ENCODE results near the gene SLC28A1. TPM values are rescaled to one million over a fixed set of nuclear protein-coding genes. Genes with fewer than 3 reads are reported as not detected.

SLC28A1 gene
- total RNA-seq, 1 experiment from 2014 or later: 1.1 TPM

- Histone ChIP-seq H3F3A (ENCODE audit: low read length, unreplicated experiment) (no peaks in the 10 kb centered on the region), H3K36me3 (ENCODE audit: low read depth, low read length) (no peaks in the 10 kb centered on the region), H3K79me2 (ENCODE audit: low read length) (no peaks in the 10 kb centered on the region), H3K4me3 (ENCODE audit: low read length) (no peak overlapping the region), H4K20me1 (ENCODE audit: low read length) (no peaks in the 10 kb centered on the region), H3K9me3 (ENCODE audit: low read length) (no peaks in the 10 kb centered on the region), H2AFZ (ENCODE audit: low read length) (no peak overlapping the region), H3K9me2 (replicated peaks; ENCODE audit: low read length) (no peaks in the 10 kb centered on the region), H3K27me3 (ENCODE audit: low read length) (no peaks in the 10 kb centered on the region), H3K27ac (ENCODE audit: low read length) (no peak overlapping the region), H3K9ac (ENCODE audit: low read length) (no peak overlapping the region), H3K4me2 (ENCODE audit: low read length) (no peak overlapping the region), H3K4me1 (ENCODE audit: insufficient read depth, low read length) (no peaks in the 10 kb centered on the region)
- ATAC-seq (no peak), DNase-seq (no peak)
- TF ChIP-seq CTCF (conservative IDR thresholded peaks at IDR 0.05; ENCODE audit: low read depth, low read length): no peak
- TF ChIP-seq EZH2phosphoT487 (IDR thresholded peaks at IDR 0.05; ENCODE audit: borderline replicate concordance, low read length): no peak
- TF ChIP-seq EZH2 (IDR thresholded peaks at IDR 0.05; ENCODE audit: low read length, unreplicated experiment): no peak
- ChIA-PET CTCF (no interaction called here), POLR2A (ENCODE audit: unreplicated experiment) (no interaction called here)
- intact Hi-C loops (cut with micrococcal nuclease): no loop called here
- BruUV-seq (replicated peaks): no TSS peak
Measured at GRCh38 chr15:84887938-84888337, 3.5 kb downstream of the SLC28A1 start.

GRCh38 chr15:84888639-84889038 lies 4.2 kb downstream of the SLC28A1 start:
- ChIA-PET POLR2A (ENCODE audit: unreplicated experiment) (no interaction called here), CTCF (no interaction called here)
- Histone ChIP-seq H3K4me3 (ENCODE audit: low read length) (no peak overlapping the region), H3K27me3 (ENCODE audit: low read length) (no peaks in the 10 kb centered on the region), H3K27ac (ENCODE audit: low read length) (no peak overlapping the region), H3K9me3 (ENCODE audit: low read length) (no peaks in the 10 kb centered on the region), H3K9ac (ENCODE audit: low read length) (no peak overlapping the region), H3K4me2 (ENCODE audit: low read length) (no peak overlapping the region), H3K79me2 (ENCODE audit: low read length) (no peaks in the 10 kb centered on the region), H4K20me1 (ENCODE audit: low read length) (no peaks in the 10 kb centered on the region), H3F3A (ENCODE audit: low read length, unreplicated experiment) (no peaks in the 10 kb centered on the region), H3K4me1 (ENCODE audit: insufficient read depth, low read length) (no peaks in the 10 kb centered on the region), H3K9me2 (replicated peaks; ENCODE audit: low read length) (no peaks in the 10 kb centered on the region), H3K36me3 (ENCODE audit: low read depth, low read length) (no peaks in the 10 kb centered on the region), H2AFZ (ENCODE audit: low read length) (no peak overlapping the region)
- ATAC-seq: no peak
- intact Hi-C loops (cut with micrococcal nuclease): no loop called here
- BruUV-seq (replicated peaks): no TSS peak
- no peak for DNase-seq
- TF ChIP-seq EZH2 (IDR thresholded peaks at IDR 0.05; ENCODE audit: low read length, unreplicated experiment) (no peak), CTCF (conservative IDR thresholded peaks at IDR 0.05; ENCODE audit: low read depth, low read length) (no peak), EZH2phosphoT487 (IDR thresholded peaks at IDR 0.05; ENCODE audit: borderline replicate concordance, low read length) (no peak)

- TF ChIP-seq EZH2phosphoT487 (IDR thresholded peaks at IDR 0.05; ENCODE audit: borderline replicate concordance, low read length): no peak
- TF ChIP-seq CTCF (conservative IDR thresholded peaks at IDR 0.05; ENCODE audit: low read depth, low read length): no peak
- no peak for TF ChIP-seq EZH2 (IDR thresholded peaks at IDR 0.05; ENCODE audit: low read length, unreplicated experiment)
- H3K79me2 ChIP-seq (ENCODE audit: low read length): no peaks in the 10 kb centered on the region
- peaks cover 3% of the 10 kb centered on the region for H3K4me1 ChIP-seq (ENCODE audit: insufficient read depth, low read length)
- no peak overlapping the region for H2AFZ ChIP-seq (ENCODE audit: low read length)
- no peaks in the 10 kb centered on the region for H3K9me2 ChIP-seq (replicated peaks; ENCODE audit: low read length)
- no peak overlapping the region for H3K9ac ChIP-seq (ENCODE audit: low read length)
- H3K36me3 ChIP-seq (ENCODE audit: low read depth, low read length): no peaks in the 10 kb centered on the region
- no peak overlapping the region for H3K4me2 ChIP-seq (ENCODE audit: low read length)
- intact Hi-C loops (cut with micrococcal nuclease): no loop called here
- no peak for ATAC-seq
- POLR2A ChIA-PET (ENCODE audit: unreplicated experiment): no interaction called here
- no TSS peak for BruUV-seq (replicated peaks)
- H3K27me3 ChIP-seq (ENCODE audit: low read length): no peaks in the 10 kb centered on the region
- H3K4me3 ChIP-seq (ENCODE audit: low read length): no peak overlapping the region
- H3K27ac ChIP-seq (ENCODE audit: low read length): no peak overlapping the region
- CTCF ChIA-PET: no interaction called here
- no peaks in the 10 kb centered on the region for H4K20me1 ChIP-seq (ENCODE audit: low read length)
- no peaks in the 10 kb centered on the region for H3K9me3 ChIP-seq (ENCODE audit: low read length)
- DNase-seq: no peak
- no peaks in the 10 kb centered on the region for H3F3A ChIP-seq (ENCODE audit: low read length, unreplicated experiment)
Measured at GRCh38 chr15:84889313-84889990, 5.0 kb downstream of the SLC28A1 start.
